COLO668 (cell line): ENCODE measurements around the gene DHX15.

Source experiments
- DNase-seq: peaks from one replicate; lab custom pipeline; 2025; ENCODE audit not compliant: unreplicated experiment; lab: John Stamatoyannopoulos, UW

Gene DHX15

DNA sequence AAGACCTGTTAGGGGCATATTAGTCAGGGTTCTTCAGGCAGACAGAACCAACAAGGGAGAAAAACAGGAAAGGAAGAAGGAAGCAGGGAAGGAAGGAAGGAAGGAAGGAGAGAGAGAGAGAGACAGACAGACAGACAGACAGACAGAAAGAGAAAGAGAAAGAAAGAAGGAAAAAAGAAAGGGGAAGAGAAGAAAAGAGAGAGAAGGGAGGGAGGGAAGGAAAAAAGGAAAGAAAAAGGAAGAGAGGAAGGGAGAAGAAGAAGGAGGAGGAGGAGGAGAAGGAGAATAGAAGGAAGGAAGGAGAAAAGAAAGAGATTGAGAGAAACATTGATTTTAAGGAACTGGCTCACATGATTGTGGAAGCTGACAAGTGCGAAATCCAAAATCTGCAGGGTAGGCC is 89.0 kb downstream of the DHX15 start:
- DNase-seq: no peak

- no peak for DNase-seq
Measured at GRCh38 chr4:24489870-24490269, 94.5 kb downstream of the DHX15 start.

DNA sequence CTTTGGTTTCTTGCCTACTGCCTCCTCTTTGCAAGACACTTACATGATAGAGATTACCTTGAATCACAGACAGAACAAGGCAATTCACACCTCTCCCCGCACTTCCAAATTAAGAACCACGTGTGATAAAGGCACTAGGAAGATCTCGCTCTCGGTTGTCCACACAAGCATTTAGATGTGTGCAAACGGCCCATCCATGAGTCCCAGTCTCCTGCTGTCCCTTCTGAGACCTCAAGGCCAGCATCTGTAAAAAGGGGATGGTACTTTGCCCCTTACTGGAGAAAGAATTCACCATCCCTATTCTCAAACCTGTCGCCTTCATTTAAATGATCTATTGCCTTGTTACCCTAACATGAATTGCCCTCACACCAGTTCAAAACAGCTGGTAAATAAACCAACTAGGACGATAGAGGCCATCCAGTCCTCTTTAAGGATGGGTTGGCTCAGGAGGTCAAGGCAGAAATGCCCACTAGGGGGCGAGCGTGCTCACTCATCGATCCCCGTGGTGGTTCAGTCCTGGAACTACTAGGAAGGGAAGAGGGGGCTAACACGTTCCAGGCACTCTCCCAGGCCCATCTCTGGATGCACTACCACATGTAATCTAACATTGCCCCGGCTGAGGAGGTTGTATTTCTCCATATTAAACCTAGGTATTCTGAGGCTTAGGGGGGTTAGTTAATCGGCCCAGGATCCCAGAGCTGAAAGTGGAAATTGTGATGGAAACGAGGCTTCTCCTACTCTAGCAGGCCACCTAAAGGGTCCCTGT is 95.8 kb downstream of the DHX15 start:
- peak; percentile 69 for DNase-seq

- DNase-seq: no peak
Measured at GRCh38 chr4:24482871-24483270, 101.5 kb downstream of the DHX15 start.

DNA sequence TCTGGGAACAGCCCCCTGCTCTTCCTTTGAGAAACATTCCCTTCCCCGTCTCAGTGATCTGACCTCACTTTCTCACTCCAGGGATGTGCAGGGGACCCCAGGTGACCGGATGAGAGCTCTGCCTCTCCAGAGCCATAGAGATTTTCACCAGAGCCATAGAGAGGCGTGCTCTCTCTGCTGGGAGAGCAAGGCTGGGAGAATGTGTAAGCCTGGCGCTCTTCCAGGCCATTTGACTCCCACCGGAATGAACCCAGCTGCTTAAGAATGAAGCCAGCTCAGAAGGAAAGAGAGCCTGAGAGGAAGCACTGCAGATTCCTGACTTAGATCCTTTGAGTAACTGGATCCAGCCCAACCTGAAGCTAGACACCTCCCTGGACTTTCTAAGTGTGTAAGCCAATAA is 106.4 kb downstream of the DHX15 start:
- no peak for DNase-seq
